ENCODE data around the gene MICA.
"Not testable (repeated sequence)": the region's sequence is repeated elsewhere in the genome, so short reads cannot be mapped to it uniquely, and the experiment has no call there.

Gene MICA

DNA sequence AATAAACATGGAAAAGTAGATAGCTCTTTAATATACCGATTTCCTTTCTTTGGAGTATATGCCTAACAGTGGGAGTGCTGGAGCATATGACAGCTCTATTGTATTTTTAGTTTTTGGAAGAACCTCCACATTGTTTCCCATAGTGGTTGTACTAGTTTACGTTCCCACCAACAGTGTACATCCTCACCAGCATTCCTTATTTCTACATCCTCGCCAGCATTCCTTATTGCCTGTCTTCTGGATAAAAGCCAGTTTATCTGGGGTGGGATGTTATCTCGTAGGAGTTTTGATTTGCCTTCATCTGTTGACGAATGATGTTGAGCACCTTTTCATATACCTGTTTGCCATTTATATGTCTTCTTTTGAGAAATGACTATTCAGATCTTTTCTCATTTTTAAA is 2.6 kb downstream of the MICA start:
- no peak for FAIRE-seq
- no peak for DNase-seq (ENCODE audit: insufficient read length, low spot score)

DNA sequence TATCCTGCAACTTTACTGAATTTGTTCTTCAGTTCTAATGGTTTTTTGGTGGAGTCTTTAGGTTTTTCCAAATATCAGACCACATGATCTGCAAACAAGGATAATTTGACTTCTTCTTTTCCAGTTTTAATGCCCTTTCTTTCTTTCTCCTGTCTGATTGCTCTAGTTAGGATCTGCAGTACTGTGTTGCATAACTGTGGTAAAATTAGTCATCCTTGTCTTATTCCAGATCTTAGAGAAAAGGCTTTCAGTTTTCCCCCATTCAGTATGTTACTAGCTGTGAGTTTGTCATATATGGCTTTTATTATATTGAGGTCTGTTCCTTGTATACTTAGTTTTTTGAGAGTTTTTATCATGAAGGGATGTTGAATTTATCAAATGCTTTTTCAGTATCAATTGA is 4.3 kb downstream of the MICA start:
- DNase-seq (ENCODE audit: insufficient read length, low spot score) (no peak), FAIRE-seq (no peak)

DNA sequence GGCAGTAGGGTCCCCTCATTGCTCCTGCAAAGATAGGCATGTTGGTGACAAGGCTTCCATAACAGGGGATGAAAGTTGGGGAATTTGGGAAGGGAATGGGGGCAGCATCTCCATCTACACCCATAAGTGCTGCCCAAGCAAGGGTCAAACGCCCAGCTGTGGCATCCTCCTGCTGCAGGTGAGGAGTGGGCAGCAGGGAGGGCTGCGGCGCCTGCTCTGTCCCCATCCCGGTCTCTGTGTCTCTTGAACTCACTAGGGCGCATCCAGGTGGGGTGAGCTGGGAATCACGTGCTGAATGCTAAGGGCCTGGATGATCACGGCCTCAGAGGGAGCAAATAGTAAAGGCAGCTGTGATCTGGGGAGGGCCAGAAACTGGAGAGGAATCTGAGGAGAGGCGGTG is 9.1 kb downstream of the MICA start:
- FAIRE-seq: no peak
- DNase-seq (ENCODE audit: insufficient read length, low spot score): no peak

DNA sequence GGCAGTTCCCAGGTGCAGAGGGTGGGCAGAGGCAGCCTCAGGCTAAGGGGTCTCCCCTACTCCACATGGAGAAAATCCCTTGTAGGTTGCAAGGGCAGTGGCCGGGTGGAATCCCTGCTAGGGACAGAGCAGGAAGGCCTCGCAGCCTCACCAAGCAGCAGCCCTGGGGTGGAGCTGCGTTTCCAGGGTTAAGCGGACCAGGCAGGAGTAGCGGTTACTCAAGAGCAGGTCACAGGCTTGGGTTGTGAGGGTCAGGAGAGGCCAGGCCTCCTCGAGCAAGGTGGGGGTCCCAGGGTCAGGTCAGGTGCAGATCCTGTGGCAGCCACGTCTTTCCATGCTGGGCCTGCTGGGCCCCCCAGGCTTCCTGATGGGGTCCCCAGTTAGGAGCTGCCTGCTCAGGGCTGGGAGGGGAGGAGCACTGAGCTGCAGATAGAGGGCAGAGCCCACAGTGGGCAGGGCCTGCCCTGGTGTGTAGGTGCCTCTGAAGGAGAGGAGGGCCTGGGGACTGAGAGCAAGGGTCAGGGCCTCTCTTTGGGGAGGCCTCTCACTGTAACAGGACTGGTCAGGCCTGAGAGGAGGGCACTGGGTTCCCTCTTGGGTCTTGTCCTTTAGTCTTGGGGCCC is 10.9 kb downstream of the MICA start:
- not testable (repeated sequence) for FAIRE-seq; DNase-seq (ENCODE audit: insufficient read length, low spot score)

DNA sequence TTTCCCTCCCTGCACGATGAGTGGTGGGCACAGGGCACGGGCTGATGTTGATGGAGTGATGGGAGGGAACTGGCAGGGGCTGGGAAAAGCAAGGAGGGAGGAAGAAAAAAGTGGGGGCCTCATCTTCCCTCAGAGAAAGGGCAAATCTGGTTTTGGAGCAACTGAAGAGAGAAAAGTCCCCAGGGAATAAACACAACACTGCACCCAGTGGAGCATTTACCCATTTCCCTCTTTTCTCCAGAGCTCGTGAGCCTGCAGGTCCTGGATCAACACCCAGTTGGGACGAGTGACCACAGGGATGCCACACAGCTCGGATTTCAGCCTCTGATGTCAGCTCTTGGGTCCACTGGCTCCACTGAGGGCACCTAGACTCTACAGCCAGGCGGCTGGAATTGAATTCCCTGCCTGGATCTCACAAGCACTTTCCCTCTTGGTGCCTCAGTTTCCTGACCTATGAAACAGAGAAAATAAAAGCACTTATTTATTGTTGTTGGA is 11.4 kb downstream of the MICA start:
- no peak for FAIRE-seq
- DNase-seq (ENCODE audit: insufficient read length, low spot score): no peak

DNA sequence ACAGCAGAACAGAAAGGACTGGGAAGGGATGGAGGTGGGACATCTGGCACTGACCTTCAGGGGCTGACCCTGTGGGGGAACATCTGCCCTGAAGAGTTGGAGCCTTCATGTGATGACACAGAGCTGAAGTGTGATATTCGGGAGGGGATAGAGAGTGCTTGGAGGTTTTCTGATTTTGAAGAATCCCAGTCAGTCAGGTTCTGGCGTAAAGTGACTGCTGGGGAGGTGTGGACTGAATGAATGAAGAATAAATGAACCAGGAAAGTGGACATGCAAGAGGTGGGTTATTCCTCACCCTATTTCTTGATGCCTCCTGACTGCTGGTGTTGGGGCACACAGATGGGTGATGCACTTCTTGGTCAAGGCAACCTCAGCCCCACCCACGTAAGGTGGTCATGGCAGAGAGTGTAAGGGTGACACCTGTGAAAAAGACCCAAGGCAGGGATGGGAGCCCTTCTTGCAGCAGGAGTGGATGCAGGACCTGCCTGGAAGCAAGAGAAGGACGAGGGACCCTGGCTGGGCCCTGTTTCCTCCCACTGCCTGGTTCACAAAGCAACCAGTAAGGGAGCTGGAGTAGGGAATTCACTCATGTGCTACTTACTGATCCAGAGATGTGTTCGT is 13.1 kb downstream of the MICA start:
- DNase-seq (ENCODE audit: insufficient read length, low spot score) (no peak), FAIRE-seq (no peak)

DNA sequence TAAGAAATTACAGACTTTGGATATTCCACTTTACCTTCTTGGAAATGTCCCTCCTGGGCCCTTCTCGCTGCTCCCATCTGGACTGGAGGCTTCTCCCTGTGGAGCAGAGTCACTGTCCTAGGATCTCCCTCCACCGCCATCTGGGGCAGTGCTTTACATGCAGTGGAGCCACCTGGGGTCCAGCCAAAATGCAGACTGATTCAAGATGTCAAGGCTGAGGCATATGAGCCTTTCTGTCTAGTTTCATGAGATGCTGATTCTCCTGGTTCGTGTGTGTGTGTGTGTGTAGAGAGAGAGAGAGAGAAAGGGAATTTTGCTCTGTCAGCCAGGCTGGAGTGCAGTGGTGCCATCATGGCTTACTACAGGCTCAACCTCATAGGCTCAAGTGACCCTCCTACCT is 14.9 kb downstream of the MICA start:
- FAIRE-seq (no peak), DNase-seq (ENCODE audit: insufficient read length, low spot score) (no peak)

DNA sequence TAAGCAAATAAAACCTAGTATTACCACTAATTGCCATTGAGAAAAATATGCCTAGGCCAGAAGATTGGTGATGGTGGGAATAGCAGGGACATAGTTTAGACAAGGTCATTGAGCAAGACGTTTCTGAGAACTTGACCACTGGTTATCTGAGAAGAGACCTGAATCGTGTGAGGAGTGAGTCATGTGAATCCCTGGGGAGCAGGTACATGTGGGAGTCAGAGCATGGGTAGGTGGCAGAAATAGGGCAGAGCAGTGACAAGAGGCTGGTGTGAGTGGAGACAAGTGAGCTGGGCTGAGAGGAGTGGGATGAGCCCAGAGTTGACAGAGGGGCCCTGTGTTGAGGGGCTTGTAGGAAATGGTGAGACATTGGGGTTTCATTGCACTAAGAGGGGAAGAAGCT is 16.4 kb downstream of the MICA start:
- no peak for FAIRE-seq
- no peak for DNase-seq (ENCODE audit: insufficient read length, low spot score)

DNA sequence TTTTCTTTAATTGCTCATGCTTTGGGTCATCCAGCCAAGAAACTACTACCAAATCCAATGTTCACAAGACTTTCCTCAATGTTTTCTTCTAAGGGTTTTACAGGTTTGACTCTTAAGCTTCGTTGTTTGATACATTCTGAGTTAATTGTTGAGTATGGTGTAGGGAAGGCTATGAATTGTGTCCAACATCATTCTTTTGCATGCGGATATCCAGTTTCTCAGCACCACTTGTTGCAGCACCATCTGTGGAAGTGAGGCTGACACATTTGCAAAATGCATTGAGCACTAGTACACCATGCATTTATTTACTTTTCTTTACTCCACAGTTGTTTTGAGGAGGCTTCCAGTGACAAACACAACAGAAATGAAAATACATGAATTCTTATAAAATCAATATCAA is 17.2 kb downstream of the MICA start:
- no peak for DNase-seq (ENCODE audit: insufficient read length, low spot score)
- FAIRE-seq: no peak

DNA sequence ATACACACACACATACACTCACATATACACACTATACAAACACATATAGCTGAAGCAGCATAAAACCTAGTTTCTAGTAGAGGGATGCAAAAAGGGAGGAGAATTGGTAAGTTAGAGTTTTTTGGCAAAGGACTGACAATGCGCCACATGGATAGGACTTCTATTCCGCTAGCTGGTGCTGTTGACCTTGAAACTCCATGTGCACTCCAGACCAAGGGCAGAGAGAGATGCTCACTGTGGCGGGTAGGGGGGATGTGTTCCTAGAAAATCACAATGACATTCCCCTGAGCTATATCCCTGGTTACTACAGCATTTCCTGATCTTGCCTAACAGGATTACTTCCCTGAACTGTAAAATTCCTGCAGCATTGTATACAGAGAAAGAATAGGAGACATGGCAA is 19.2 kb downstream of the MICA start:
- no peak for DNase-seq (ENCODE audit: insufficient read length, low spot score)
- FAIRE-seq: no peak

DNA sequence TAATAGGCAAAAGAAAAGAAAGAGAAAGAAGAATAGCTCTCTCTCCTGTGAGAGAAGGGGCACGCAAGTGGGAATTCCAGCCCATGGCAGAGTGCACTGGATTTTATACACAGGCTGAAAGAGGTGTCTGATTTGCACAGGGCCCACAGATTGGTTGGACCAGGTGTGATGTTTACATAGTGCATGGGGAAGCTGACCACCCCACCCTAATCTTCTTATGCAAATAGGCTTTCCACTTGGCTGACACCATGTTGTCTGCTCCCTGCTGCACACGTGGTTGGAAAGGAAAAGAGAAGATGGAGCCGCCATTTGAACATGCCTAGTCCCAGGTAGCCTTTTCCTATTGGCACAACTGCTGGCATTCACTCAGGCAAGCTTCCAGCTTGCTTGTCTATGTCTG is 20.2 kb downstream of the MICA start:
- DNase-seq (ENCODE audit: insufficient read length, low spot score): no peak
- FAIRE-seq: no peak

DNA sequence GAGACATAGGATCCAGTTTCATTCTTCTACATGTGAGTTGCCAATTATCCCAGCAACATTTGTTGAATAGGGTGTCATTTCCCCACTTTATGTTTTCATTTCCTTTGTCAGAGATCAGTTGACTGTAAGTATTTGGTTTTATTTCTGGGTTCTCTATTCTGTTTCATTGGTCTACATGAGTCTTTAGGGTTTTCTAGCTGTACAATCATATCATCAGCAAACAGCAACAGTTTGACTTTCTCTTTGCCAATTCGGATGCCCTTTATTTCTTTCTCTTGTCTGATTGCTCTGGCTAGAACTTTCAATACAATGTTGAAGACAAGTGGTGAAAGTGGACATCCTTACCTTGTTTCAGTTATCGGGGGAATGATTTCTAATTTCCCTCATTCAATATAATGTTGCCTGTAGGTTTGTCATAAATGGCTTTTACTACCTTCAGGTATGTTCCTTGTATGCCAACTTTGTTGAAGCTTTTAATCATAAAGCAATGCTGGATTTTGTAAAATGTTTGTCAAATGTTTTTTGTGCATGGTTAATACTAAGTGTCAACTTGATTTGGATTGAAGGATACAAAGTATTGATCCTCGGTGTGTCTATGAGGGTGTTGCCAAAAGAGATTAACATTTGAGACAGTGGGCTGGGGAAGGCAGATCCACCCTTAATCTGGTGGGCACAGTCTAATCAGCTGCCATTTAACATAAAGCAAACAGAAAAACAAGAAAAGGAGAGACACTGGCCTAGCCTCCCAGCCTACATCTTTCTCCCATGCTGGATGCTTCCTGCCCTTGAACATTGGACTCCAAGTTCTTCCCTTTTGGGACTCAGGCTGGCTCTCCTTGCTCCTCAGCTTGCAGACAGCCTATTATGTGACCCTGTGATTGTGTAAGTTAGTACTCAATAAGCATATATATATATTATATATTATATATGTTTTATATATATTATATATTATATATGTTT is 23.3 kb downstream of the MICA start:
- FAIRE-seq (no peak), DNase-seq (ENCODE audit: insufficient read length, low spot score) (no peak)

DNA sequence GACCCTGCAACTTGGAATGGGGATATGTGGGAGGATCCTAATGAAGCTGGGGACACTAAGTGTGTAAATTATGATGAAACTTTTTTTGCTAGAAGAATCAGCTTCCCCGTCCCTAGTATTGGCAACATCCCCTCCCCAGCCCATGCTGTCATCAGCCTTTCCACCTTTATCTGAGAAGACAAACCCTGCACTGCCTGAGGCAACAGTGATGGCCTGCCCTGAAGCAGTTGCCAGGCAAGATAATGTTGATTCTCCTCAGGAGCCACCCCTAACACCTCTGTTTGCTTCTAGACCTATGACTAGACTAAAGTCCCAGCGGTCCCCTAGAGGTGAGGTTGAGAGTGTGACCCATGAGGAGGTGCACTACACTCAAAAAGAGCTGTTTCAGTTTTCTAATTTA is 27.1 kb downstream of the MICA start:
- DNase-seq (ENCODE audit: insufficient read length, low spot score) (no peak), FAIRE-seq (no peak)

DNA sequence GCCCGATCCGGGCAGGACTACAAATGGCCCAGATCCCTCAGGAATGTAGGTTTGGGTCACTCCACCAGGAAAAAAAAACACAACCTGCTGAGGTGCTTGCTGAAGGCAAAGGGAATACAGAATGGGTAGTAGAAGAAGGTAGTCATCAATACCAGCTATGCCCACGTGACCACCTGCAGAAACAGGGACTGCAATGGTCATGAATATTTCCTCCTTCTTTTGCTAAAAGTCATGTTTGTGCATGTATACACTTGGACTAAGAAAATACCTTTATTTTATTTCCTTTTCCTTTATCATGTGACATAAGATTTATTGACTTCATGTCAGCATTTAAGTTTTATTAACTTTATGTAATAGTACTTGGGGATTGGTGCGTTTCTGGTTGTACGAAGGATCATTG is 31.7 kb downstream of the MICA start:
- not testable (repeated sequence) for FAIRE-seq; DNase-seq (ENCODE audit: insufficient read length, low spot score)

DNA sequence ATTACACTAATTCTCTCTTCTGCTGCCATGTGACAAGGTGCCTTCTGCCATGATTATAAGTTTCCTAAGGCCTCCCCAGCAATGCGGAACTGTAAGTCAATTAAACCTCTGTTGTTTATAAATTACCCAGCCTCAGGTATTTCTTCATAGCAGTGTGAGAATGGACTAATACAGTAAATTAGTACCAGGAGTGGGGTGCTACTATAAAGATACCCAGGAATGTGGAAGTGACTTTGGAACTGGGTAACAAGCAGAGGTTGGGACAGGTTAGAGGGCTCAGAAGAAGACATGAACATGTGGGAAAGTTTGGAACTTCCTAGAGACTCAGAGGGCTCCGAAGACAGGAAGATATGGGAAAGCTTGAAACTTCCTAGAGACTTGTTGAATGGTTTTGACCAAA is 34.8 kb downstream of the MICA start:
- FAIRE-seq (no peak), DNase-seq (ENCODE audit: insufficient read length, low spot score) (no peak)

DNA sequence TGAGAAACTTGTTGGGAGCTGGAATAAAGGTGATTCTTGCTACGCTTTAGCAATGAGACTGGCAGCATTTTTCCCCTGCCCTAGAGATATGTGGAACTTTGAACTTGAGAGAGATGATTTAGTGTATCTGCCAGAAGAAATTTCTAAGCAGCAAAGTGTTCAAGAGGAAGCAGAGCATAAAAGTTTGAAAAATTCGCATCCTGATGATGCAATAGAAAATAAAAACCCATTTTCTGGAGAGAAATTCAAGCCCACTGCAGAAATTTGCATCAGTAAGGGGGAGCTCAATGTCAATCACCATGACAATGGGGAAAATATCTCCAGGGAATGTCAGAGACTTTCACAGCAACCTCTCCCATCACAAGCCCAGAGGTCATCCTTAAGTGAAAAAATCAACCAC is 35.3 kb downstream of the MICA start:
- no peak for FAIRE-seq
- no peak for DNase-seq (ENCODE audit: insufficient read length, low spot score)

DNA sequence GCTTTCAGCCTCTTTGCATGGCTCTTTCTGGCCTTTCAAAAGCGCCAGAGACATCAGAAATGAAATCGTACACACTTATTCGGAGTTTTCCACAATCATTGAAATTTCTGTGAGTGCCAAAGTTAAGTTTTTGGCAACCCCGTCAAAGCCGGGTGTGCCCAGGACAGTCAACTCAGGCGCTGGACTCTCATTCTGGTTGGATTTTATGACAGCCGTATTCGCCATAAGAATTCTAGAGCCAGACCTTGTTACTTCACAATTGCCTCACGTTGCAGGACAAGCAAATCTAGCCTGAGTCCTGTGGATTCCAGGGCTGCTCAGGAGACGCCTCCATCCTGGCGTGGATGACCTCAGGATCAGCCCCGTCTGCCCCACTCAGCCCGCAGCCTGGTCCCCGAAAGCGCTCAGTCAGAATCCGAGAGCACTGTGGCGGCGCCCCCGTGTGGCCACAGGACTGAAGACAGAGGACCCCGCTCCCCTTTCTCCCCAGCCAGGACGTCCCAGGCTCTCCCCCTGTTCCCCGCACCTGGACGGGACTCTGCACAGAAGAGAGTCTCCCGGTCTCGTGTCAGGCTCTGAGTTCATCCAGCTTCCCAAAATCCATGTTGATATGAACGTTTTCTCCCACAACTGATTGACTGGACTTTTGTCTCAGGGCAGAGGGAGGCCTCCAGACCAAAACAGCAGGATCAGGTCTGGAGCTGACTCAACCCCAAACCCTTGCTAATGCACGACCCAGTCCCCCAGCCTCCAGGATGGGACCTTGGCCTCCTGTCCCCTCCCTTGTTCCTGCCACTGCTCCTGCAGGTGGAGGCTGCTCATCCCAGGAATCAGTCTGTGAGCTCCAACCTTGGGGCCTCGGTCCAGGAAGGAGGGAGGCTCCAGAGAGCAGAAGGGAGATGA is 38.2 kb downstream of the MICA start:
- FAIRE-seq (peak; percentile 63), DNase-seq (ENCODE audit: insufficient read length, low spot score) (peak; percentile 67)

DNA sequence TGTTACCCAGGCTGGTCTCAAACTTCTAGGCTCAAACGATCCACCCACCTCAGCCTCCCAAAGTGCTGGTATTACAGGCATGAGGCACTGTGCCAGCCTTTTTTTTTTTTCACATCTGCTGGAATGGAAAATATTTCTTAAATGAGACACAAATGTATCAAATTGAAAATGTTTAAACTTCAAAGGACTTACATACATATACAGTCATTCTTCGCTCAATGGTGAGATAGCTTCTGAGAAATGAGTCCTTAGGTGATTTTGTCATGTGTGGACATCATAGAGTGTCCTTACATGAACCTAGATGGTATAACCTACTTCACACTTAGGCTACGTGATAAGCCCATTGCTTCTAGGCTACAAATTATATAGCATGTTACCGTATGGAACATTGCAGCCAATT is 43.1 kb downstream of the MICA start:
- FAIRE-seq (no peak), DNase-seq (ENCODE audit: insufficient read length, low spot score) (no peak)

DNA sequence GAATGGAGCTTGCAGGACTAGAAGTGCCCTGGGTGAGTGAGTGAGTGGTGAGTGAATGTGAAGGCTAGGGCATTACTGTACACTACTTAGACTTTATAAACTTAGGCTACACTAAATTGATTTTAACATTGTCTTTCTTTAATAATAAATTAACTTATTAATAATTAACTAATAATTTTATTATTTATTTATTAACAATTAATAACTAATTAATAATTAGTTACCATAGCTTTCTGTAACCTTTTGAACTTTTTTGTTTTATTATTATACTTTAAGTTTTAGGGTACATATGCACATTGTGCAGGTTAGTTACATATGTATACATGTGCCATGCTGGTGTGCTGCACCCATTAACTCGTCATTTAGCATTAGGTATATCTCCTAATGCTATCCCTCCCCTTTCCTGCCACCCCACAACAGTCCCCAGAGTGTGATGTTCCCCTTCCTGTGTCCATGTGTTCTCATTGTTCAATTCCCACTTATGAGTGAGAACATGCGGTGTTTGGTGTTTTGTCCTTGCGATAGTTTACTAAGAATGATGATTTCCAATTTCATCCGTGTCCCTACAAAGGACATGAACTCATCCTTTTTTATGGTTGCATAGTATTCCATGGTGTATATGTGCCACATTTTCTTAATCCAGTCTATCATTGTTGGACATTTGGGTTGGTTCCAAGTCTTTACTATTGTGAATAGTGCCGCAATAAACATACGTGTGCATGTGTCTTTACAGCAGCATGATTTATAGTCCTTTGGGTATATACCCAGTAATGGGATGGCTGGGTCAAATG is 43.8 kb downstream of the MICA start:
- not testable (repeated sequence) for DNase-seq (ENCODE audit: insufficient read length, low spot score); FAIRE-seq

DNA sequence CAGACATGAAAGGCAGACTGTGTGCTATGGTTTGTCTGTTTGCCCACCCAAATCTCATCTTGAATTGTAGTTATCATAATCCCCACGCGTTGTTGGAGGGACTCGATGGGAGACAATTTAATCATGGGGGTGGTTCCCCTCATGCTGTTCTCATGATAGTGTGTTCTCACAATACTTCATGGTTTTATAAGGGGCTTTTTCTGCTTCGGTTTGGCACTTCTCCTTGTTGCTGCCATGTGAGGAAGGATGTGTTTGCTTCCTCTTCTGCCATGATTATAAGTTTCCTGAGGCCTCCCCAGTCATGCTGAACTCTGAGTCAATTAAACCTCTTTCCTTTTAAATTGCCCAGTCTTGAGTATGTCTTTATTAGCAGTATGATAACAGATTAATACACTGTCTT is 47.4 kb downstream of the MICA start:
- no peak for DNase-seq (ENCODE audit: insufficient read length, low spot score)
- FAIRE-seq: peak; percentile 23
